Measurements from ENCODE around the gene CSNK2B.
A peak's percentile ranks its signal among the peaks of the same experiment; 100 is the strongest.

Gene CSNK2B

GRCh38 chr6:31662124-31662723 lies 3.7 kb upstream of the CSNK2B start:
- no peak for DNase-seq

DNA sequence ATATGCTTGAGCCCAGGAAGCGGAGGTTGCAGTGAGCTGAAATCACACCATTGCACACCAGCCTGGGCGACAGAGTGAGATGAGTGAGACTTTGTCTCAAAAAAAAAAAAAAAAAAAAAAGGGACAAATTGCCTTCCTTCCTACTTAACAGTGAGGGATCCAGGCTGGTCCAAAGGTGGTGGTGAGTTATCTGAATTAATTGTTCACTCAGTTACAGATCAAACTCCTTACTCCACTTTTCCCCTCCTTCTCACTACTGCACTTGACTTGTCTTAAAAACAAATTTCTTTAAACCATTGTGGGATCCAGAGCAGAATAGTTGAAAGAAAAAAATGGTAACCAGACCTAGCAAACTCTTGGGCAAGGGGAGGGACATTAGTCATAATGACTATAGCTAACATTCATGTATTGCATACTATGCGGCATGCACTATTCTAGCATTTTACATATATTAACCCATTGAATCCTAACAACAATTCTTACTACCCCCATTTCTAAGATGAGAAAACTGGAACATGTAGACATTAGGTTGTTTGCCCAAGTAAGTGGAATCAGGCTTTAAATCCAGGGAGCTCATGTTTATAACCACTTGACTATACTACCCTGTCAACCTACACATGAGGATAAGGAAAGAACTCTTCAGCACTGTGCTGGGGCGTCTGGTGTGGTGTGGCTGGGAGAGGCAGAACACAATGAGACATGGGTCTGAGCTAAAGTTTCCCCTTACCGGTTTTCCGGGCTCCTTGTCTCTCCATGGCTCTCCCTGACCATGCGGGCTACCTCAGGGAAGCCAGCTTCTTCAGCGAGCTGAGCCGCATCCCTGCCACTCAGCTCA lies 2.5 kb upstream of the CSNK2B start:
- DNase-seq: no peak

DNA sequence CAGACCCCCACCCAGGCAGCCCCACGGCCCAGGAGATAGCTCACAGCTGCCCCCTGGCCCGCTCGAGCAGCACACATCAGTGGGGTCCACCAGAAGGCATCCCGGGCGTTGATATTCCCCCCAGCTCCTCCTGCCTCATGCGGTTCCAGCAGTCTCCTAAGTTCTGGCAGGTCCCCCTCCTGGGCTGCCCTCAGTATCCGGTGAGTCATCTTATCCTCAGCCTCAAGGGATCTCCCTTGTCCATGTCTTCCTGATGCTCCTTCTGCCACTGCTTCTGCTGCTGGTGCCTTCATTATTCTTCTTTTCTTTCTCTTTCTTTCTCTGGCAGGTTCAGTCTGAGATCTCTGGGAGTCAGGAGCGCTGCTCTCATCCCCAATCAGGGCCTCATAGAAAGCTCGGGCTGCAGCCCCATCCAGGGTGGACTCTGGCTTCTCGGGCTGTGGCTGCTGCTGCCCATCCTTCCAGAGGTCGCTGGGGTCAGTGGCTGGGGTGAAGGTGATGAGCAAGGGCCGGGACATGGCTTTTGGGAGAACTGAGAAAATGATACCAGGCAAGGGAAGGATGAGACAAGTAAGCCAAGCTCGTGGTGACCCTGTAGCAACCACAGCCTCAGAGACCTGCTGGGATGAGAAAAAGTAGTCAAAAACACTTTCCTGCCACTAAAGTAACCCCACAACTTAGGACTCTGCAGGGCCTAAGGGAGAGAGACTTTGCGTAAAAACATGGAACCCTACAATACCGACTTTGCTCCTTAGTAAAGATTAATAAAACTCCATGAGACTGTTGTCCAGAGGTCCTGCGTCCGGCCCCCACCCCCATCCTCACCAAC lies 1.7 kb upstream of the CSNK2B start:
- DNase-seq: no peak

DNA sequence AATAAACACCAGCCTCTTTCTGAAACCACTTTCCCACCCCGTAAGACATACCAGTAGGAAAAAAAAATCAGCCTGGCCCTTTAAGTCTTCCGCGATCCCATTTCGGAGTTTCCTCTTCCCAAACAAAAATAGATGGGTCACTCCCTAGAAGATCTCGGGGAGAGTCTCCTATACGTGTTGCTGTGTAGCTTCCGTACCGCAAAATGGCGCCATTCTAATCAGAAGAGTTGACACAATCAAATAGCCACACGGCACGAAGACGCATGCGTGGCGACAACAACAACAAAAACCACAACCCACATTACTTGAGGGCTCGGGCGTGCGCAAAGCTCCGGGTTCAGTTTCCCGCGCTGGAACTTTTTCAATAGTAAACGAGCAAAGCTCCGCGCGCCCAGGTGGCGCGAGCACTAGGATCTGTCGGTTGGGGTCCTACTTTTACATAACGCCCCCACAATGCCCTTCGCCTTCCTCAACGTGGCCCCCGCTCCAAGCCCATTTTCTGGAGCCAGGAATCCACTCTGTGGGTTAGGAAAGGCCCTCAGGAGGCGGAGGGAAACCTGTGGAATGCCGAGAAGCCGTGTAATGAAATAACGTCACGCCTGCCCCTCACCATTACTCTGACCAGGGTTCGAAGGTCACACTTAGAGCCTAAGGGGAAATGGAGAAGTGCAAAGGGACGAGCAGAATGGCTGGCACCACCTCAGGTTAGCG lies 935 bp upstream of the CSNK2B start, which contains the start of gene GPANK1:
GPANK1 (minus strand) TSS at position 208 of the 711 bp plus-strand sequence. CDS start 519 bp downstream, outside the sequence.
- peak; percentile 82 for DNase-seq

GRCh38 chr6:31666337-31666965 lies 571 bp downstream of the CSNK2B start:
- DNase-seq: no peak

DNA sequence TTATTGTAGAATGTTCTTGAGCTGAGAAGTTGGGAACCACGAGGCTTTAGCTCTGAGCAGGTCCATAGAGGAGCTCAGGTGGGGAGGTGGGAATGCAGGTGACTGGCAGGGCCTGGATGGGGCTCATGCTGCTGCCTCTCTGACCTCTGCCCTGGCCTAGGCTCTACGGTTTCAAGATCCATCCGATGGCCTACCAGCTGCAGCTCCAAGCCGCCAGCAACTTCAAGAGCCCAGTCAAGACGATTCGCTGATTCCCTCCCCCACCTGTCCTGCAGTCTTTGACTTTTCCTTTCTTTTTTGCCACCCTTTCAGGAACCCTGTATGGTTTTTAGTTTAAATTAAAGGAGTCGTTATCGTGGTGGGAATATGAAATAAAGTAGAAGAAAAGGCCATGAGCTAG lies 3.8 kb downstream of the CSNK2B start, which contains the start of gene LY6G5B:
LY6G5B (plus strand) TSS at position 301 of the 400 bp plus-strand sequence. CDS start 975 bp downstream, outside the sequence.
- no peak for DNase-seq

DNA sequence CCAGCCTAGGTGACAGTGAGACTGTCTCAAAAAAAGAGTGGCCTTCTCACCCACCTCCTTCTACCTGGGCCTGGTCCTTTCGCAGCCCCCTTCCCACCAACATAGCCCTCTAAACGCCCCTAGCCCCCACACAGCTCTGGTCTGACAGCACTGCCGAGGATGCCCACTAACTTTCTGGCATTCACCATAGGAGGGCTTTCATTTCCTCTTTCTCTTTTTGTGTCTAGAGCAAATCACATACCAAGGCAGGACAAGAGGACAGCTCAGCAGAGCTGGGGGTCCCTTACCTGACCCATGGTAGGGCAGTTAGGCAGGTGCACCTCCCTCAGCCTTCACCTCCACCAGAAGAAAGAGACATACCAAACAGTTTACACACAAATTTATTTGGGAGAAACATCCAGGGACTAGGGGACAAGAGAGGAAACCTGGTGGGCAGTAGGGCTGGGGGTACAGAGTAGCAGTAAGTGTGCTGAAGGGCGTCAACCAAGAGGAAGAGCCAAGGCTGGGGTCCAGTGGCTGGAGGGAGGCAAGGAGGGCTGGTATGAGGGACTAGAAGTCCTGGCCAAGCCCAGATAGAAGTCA lies 10.5 kb downstream of the CSNK2B start:
- DNase-seq: no peak

DNA sequence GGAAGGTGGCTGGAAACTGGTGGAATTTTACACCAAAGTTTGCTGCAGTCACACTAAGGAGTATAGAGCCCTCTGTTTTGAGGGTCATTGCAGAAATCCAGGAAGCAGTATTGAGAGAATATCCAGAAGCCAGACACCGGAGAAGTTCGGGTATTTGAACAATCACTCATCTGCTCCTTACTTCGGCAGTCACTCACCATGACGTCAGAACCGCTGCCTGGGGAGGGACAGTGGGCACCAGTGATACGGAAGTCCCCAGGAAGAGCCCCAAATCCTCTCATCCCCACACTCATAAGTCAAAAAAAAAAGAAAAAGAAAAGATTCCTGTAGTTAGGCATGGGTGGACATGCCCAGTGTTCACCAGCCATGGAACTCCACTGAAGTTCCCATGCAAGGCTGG lies 11.0 kb downstream of the CSNK2B start:
- DNase-seq: no peak

- DNase-seq: no peak
Observed at GRCh38 chr6:31677955-31678354, 12.1 kb downstream of the CSNK2B start.

GRCh38 chr6:31680226-31681134 lies 14.6 kb downstream of the CSNK2B start, which contains the start of gene LY6G5C:
Gene LY6G5C (minus strand): TSS chr6:31681067. CDS start chr6:31680373, 694 bp downstream.
- peak; percentile 64 for DNase-seq

DNA sequence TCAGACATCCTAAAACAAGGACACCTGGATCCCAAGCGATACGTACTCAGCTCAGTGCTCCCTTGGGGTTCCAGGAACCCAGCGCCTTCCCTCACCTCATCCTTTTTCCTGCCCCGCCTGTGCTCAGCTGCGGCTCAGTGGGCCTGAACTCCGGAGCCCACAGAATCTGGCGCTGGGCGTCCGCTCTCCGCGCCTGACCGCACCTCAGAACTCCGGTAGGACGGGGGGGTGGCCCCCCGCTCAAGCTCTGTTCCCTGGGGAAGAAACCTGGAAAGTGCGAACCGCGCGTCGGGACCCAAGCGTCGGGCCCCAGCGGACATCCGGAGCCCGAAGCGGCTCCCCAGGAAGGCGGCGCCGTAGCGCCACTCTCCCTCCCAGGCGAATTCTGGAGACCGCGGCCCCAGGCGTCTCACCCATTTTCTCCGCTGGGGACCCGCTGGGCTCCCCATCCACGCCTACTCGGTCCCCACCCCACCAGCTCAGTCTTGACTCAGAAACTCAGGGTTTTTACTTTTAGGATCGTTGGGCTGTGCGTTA lies 15.3 kb downstream of the CSNK2B start:
- peak; percentile 45 for DNase-seq

GRCh38 chr6:31683591-31683990 lies 17.7 kb downstream of the CSNK2B start:
- no peak for DNase-seq

GRCh38 chr6:31686483-31686882 lies 20.6 kb downstream of the CSNK2B start:
- no peak for DNase-seq

DNA sequence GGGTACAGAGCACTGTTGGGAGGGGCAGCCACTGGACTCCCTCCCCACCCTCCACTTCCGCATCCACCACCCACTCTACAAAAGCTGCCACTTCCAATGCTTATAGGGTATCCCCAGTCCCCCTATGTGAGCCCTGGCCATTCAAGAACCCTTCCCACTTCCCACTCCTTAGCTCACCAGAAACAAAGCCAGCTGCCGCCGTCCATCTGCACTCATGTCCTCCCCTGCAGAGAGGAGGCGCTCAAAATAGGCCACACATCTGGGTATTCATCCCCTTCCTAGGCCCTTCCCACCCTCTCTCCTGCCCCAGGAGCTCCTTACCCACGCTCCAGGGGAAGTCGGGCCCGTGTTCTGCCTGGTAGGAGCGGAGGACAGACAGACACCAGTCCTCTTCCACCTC lies 21.4 kb downstream of the CSNK2B start:
- no peak for DNase-seq

GRCh38 chr6:31687860-31688693 lies 22.2 kb downstream of the CSNK2B start:
- DNase-seq: no peak

GRCh38 chr6:31689249-31690110 lies 23.6 kb downstream of the CSNK2B start:
- DNase-seq: no peak

- no peak for DNase-seq
Observed at GRCh38 chr6:31690231-31691077, 24.6 kb downstream of the CSNK2B start.

Data from activated CD8-positive, alpha-beta memory T cell treated with anti-CD3 and anti-CD28 coated beads, Interleukin-2, amount 50 U/mL, for 4 hours (primary cell).